Testis (tissue), 3 donors: ENCODE data around the gene RGS7. TPM values are rescaled to one million over a fixed set of nuclear protein-coding genes. Genes with fewer than 3 reads are reported as not detected.

ENCODE experiments used
- DNase-seq: peaks from one replicate; pipeline ENCODE4 v3.0.0-alpha.2; 2019
- H3K27ac ChIP-seq, 2 donors: fragments of 200-600 bp; sonication (generic); one replicate each; pipeline ENCODE4 v1.5.1; 2019
- H3K27me3 ChIP-seq: fragments of 200-600 bp; sonication (generic); one replicate; pipeline ENCODE4 v1.5.1; 2019
- H3K36me3 ChIP-seq: fragments of 200-600 bp; sonication (generic); one replicate; pipeline ENCODE4 v1.5.1; 2017; ENCODE audit warnings: low read depth; ENCODE audit errors: missing control alignments
- H3K4me1 ChIP-seq: fragments of 200-600 bp; sonication (generic); one replicate; pipeline ENCODE4 v1.5.1; 2019
- H3K4me3 ChIP-seq, 2 donors: fragments of 200-600 bp; sonication (generic); one replicate each; pipeline ENCODE4 v1.5.1; 2017 to 2019
- H3K9me3 ChIP-seq: fragments of 200-600 bp; sonication (generic); one replicate; pipeline ENCODE4 v1.5.1; 2017
- CTCF ChIP-seq, 3 experiments: fragments of 450-650 bp in 2 of 3; fragments of 200-600 bp in 1 of 3; sonication (generic) in 1 of 3; IDR thresholded peaks; one replicate each; pipeline ENCODE4 v1.5.1; 2016 to 2019; ENCODE audit warnings: antibody characterized with exemption in 3 of 3, mild to moderate bottlenecking in 2 of 3, moderate library complexity in 1 of 3
- POLR2A ChIP-seq: fragments of 450-650 bp; IDR thresholded peaks from one replicate; pipeline ENCODE4 v1.6.1; 2017; ENCODE audit warnings: antibody characterized with exemption, mild to moderate bottlenecking, moderate library complexity
- WGBS, 2 donors: methylation state at CpG; one replicate each; pipeline ENCODE4 v1.1.5; 2018; 5-methylcytosine and 5-hydroxymethylcytosine counted together
- intact Hi-C: fragments of 100-400 bp; cut with DNase I; formaldehyde crosslinking; loops from one replicate; pipeline ENCODE4 v1.15.1; 2023; ENCODE audit warnings: low total_unique reads
- polyA plus RNA-seq: library from polyadenylated mRNA; stranded (reverse); fragments of 350-450 nt; fragmentation: Illumina TruSeq; extraction: RNeasy Lipid Tissue Mini Kit (QIAGEN cat#74804); gene quantifications from one replicate; pipeline ENCODE4 v1.2.3, GENCODE V29; 2014; ENCODE audit warnings: low read depth, low replicate concordance; ENCODE audit not compliant: insufficient read depth
- total RNA-seq, 2 donors: library from RNA; depleted of rRNA; stranded (reverse); fragments of >200 nt; gene quantifications; one replicate each; pipeline ENCODE4 v1.2.3, GENCODE V29; 2016

The RGS7 gene
- total and polyA plus RNA-seq, 3 donors from 2014 or later: 5.0 to 6.6 (median 5.4) TPM

- WGBS, 2 donors: 65 to 77% methylated on average over 5 to 7 of the region's 7 CpGs
- Histone ChIP-seq H3K4me1 (no peaks in the 10 kb centered on the region), H3K9me3 (no peaks in the 10 kb centered on the region), H3K4me3 (no peak overlapping the region), H3K27me3 (no peaks in the 10 kb centered on the region), H3K27ac (no peak overlapping the region), H3K36me3 (no peaks in the 10 kb centered on the region)
- no peak for TF ChIP-seq POLR2A
- DNase-seq: no peak
- intact Hi-C loops: no loop called here
Measured at GRCh38 chr1:241012708-241013340, 344.2 kb downstream of the RGS7 start.

GRCh38 chr1:241007668-241008067 is 349.3 kb downstream of the RGS7 start:
- WGBS, 2 donors: 93 to 96% methylated on average over 4 of the region's 4 CpGs
- Histone ChIP-seq H3K4me1 (no peaks in the 10 kb centered on the region), H3K27me3 (no peaks in the 10 kb centered on the region), H3K4me3 (no peak overlapping the region), H3K36me3 (no peaks in the 10 kb centered on the region), H3K27ac (no peak overlapping the region), H3K9me3 (no peaks in the 10 kb centered on the region)
- DNase-seq: no peak
- intact Hi-C loops: no loop called here
- TF ChIP-seq POLR2A (no peak), CTCF (IDR thresholded peaks at IDR 0.05) (no peak)

- intact Hi-C loops: no loop called here
- Histone ChIP-seq H3K27me3 (no peaks in the 10 kb centered on the region), H3K4me3 (no peak overlapping the region), H3K27ac (no peak overlapping the region), H3K36me3 (no peaks in the 10 kb centered on the region), H3K4me1 (no peaks in the 10 kb centered on the region), H3K9me3 (no peaks in the 10 kb centered on the region)
- TF ChIP-seq POLR2A (no peak), CTCF (IDR thresholded peaks at IDR 0.05) (no peak)
- 84 to 85% methylated on average over 8 of the region's 8 CpGs for WGBS, 2 donors
- no peak for DNase-seq
Measured at GRCh38 chr1:240999826-241000225, 357.2 kb downstream of the RGS7 start.

- 91 to 95% methylated on average over 18 of the region's 18 CpGs for WGBS, 2 donors
- H3K4me3 ChIP-seq: no peak overlapping the region
- H3K27ac ChIP-seq: no peak overlapping the region
- intact Hi-C loops: no loop called here
- no peaks in the 10 kb centered on the region for H3K27me3 ChIP-seq
- no peaks in the 10 kb centered on the region for H3K36me3 ChIP-seq
- H3K9me3 ChIP-seq: no peaks in the 10 kb centered on the region
- TF ChIP-seq POLR2A (no peak), CTCF (IDR thresholded peaks at IDR 0.05) (no peak)
- no peak for DNase-seq
- H3K4me1 ChIP-seq: no peaks in the 10 kb centered on the region
Measured at GRCh38 chr1:240998441-240999015, 358.5 kb downstream of the RGS7 start.

GRCh38 chr1:240998024-240998423 is 359.0 kb downstream of the RGS7 start:
- Histone ChIP-seq H3K27ac (no peak overlapping the region), H3K9me3 (no peaks in the 10 kb centered on the region), H3K4me1 (no peaks in the 10 kb centered on the region), H3K36me3 (no peaks in the 10 kb centered on the region), H3K4me3 (no peak overlapping the region), H3K27me3 (no peaks in the 10 kb centered on the region)
- intact Hi-C loops: no loop called here
- TF ChIP-seq CTCF (IDR thresholded peaks at IDR 0.05): no peak
- TF ChIP-seq POLR2A: no peak
- 73 to 86% methylated on average over 5 of the region's 5 CpGs for WGBS, 2 donors
- no peak for DNase-seq
